Measurements from ENCODE around the gene DPP6. TPM values are rescaled to one million over a fixed set of nuclear protein-coding genes. Genes with fewer than 3 reads are reported as not detected.

The DPP6 gene
- total RNA-seq, 4 donors from 2014 or later = 13.4 to 33.2 (median 26.8) TPM

GRCh38 chr7:154310114-154310513 lies 257.9 kb downstream of the DPP6 start:
- Histone ChIP-seq H3K9me3 (no peaks in the 10 kb centered on the region), H3K4me1 (peaks cover 0 to 1% (median 0%) of the 10 kb centered on the region in 4 donors), H3K27me3 (peaks cover 0 to 4% (median 0%) of the 10 kb centered on the region in 4 donors), H3K4me3 (no peak overlapping the region), H3K27ac (replicated peaks in 1 of 4) (no peak overlapping the region), H3K36me3 (no peaks in the 10 kb centered on the region)
- no peak for TF ChIP-seq POLR2A (IDR thresholded peaks at IDR 0.05; ENCODE audit: low read depth)
- no peak for TF ChIP-seq CTCF (IDR thresholded peaks at IDR 0.05)
- no peak for TF ChIP-seq POLR2AphosphoS5 (IDR thresholded peaks at IDR 0.05)
- TF ChIP-seq EP300 (IDR thresholded peaks at IDR 0.05) = no peak
- no peak for DNase-seq (ENCODE audit: extremely low spot score)
- WGBS = 83% methylated on average over 4 of the region's 4 CpGs
- intact Hi-C loops (cut with DNase I) = no loop called here

GRCh38 chr7:154324196-154324595 lies 272.0 kb downstream of the DPP6 start:
- no peaks in the 10 kb centered on the region for H3K27me3 ChIP-seq

DNA sequence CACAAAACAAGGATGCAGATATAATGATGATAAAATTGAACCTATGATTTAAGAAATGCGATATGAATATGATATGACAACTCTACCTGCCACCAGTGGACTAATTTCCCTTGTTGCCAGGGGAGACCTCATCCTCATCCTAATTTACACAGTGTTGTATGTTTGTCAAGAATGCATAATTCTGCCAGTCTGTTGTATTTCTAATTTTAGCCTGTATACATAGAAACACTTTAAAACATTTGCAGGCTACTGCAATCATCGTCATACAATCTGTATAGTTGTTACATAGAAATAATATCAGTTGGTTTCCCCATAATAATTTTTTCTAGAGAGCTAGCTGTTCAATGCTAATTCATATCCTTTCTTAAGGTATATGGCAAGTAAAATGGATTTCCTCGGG lies 274.2 kb downstream of the DPP6 start:
- Histone ChIP-seq H3K9me3 (no peaks in the 10 kb centered on the region), H3K4me3 (no peak overlapping the region), H3K27me3 (no peaks in the 10 kb centered on the region), H3K36me3 (no peaks in the 10 kb centered on the region), H3K27ac (replicated peaks in 1 of 4) (no peak overlapping the region), H3K4me1 (peaks cover 0 to 8% (median 5%) of the 10 kb centered on the region in 4 donors)
- WGBS = 62% methylated on average over 3 of the region's 3 CpGs
- TF ChIP-seq POLR2A (IDR thresholded peaks at IDR 0.05; ENCODE audit: low read depth) (no peak), POLR2AphosphoS5 (IDR thresholded peaks at IDR 0.05) (no peak), EP300 (IDR thresholded peaks at IDR 0.05) (no peak), CTCF (IDR thresholded peaks at IDR 0.05) (no peak)
- intact Hi-C loops (cut with DNase I) = no loop called here
- no peak for DNase-seq (ENCODE audit: extremely low spot score)

More at GRCh38 chr7:154324196-154324595, 272.0 kb downstream of the DPP6 start:
- Histone ChIP-seq H3K9me3 (no peaks in the 10 kb centered on the region), H3K36me3 (no peaks in the 10 kb centered on the region), H3K4me3 (no peak overlapping the region), H3K27ac (replicated peaks in 1 of 4) (no peak overlapping the region), H3K4me1 (no peaks in the 10 kb centered on the region)
- TF ChIP-seq CTCF (IDR thresholded peaks at IDR 0.05) (no peak), POLR2A (IDR thresholded peaks at IDR 0.05; ENCODE audit: low read depth) (no peak), EP300 (IDR thresholded peaks at IDR 0.05) (no peak), POLR2AphosphoS5 (IDR thresholded peaks at IDR 0.05) (no peak)
- intact Hi-C loops (cut with DNase I) = no loop called here
- no peak for DNase-seq (ENCODE audit: extremely low spot score)
- WGBS = 89% methylated on average over 9 of the region's 9 CpGs

DNA sequence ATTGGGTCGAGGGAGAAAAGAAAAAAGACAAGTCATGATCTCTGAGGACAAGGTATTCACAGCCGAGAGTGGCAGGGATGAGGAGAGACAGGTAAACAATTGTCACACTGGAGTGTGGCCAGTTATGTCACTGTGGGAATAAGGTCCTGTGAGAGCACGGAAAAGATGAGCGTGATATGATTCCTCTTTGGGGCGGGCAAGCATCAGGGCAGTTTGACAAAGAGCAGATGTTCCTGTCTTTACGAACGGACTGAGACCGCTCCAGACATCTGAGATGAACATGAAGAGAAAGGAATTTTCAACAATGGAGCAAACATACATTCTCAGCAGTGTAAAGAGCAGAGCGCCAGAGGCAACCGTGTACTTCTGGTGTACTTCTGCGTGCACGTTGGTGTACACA lies 278.1 kb downstream of the DPP6 start:
- no peaks in the 10 kb centered on the region for H3K36me3 ChIP-seq
- no peak for DNase-seq (ENCODE audit: extremely low spot score)
- WGBS = 34% methylated on average over 12 of the region's 12 CpGs
- H3K27ac ChIP-seq (replicated peaks in 1 of 4) = no peak overlapping the region
- no peaks in the 10 kb centered on the region for H3K9me3 ChIP-seq
- no peak for TF ChIP-seq EP300 (IDR thresholded peaks at IDR 0.05)
- no peaks in the 10 kb centered on the region for H3K27me3 ChIP-seq
- H3K4me3 ChIP-seq = no peak overlapping the region
- intact Hi-C loops (cut with DNase I) = no loop called here
- H3K4me1 ChIP-seq = peaks cover 0 to 8% (median 5%) of the 10 kb centered on the region in 4 donors

GRCh38 chr7:154332811-154333580 lies 280.8 kb downstream of the DPP6 start:
- DNase-seq (ENCODE audit: extremely low spot score) = no peak
- WGBS = 87% methylated on average over 15 of the region's 15 CpGs
- TF ChIP-seq POLR2A (IDR thresholded peaks at IDR 0.05; ENCODE audit: low read depth) = no peak
- no peak for TF ChIP-seq EP300 (IDR thresholded peaks at IDR 0.05)
- no peak for TF ChIP-seq CTCF (IDR thresholded peaks at IDR 0.05)
- no peak for TF ChIP-seq POLR2AphosphoS5 (IDR thresholded peaks at IDR 0.05)
- H3K27ac ChIP-seq (replicated peaks in 1 of 4) = no peak overlapping the region
- peaks cover 0 to 8% (median 5%) of the 10 kb centered on the region in 4 donors for H3K4me1 ChIP-seq
- H3K27me3 ChIP-seq = no peaks in the 10 kb centered on the region
- no peaks in the 10 kb centered on the region for H3K36me3 ChIP-seq
- H3K9me3 ChIP-seq = no peaks in the 10 kb centered on the region
- intact Hi-C loops (cut with DNase I) = no loop called here
- H3K4me3 ChIP-seq = no peak overlapping the region
